A172 (cell line): ENCODE results near the gene DOCK10. TPM values are rescaled to one million over a fixed set of nuclear protein-coding genes. Genes with fewer than 3 reads are reported as not detected.

ENCODE experiments used
- DNase-seq: peaks from one replicate; pipeline ENCODE4 v3.0.0-alpha.2; 2015; ENCODE audit warnings: low spot score
- total RNA-seq: library from RNA; depleted of rRNA; stranded (reverse); fragments of >200 nt; shearing (Covaris generic); gene quantifications from 2 replicates; pipeline ENCODE4 v1.2.3, GENCODE V29; 2014

The DOCK10 gene
- total RNA-seq, 1 experiment from 2014 or later = 37.5 TPM

DNA sequence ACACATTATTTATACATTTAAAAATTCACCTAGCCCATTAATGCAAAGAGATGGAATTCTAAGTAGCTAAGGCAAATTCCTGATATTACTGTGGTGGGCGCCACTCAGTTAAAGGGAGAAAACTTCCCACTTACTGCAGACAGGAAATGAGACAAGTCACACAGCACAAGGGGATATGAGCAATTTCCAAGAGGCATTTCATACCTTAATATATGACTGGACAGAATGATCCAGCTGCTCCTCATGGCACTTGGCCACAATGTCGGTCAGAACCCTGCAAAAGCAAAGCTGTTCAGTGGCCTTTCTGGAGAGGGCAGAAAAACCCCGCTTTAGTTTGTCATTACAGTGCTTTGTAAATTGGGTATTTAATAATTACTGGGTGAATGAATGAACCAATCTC lies 204.7 kb downstream of the DOCK10 start:
- peak; percentile 94 for DNase-seq

DNA sequence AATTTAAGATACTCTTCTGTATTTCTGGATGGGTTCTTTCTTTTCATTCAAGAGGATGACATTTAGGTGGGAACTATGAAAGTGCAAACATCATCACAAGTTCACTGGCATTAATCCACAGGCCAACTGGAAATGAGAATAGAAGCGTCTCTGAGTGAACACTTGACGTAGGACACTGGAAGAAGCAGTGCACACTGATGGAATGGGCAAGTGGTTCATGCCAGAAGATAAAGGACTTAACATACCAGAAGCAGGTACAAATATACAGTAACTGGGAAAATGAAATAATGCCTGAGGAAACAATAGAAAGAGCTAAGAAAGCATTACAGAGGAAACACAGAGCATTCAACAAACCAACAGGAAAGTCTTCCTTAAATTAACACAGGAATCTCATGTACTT lies 205.2 kb downstream of the DOCK10 start:
- DNase-seq = no peak

DNA sequence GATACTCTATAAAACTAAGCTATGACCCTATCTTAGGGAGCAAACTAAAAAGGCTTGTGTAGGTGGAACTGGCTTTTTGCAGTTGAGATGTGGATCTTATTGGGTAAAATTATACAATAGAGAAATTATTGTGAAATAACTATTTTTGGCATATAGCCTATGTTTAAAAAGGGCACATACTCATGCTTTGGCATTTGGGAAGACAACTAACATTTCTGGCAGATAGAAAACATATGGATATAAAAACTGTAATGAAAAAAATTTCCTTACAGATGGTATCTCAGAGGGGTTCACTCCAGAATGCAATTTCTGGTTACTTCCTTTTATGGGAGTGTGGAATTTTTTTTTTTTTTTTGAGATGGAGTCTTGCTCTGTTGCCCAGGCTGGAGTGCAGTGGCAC lies 206.0 kb downstream of the DOCK10 start:
- DNase-seq = no peak

DNA sequence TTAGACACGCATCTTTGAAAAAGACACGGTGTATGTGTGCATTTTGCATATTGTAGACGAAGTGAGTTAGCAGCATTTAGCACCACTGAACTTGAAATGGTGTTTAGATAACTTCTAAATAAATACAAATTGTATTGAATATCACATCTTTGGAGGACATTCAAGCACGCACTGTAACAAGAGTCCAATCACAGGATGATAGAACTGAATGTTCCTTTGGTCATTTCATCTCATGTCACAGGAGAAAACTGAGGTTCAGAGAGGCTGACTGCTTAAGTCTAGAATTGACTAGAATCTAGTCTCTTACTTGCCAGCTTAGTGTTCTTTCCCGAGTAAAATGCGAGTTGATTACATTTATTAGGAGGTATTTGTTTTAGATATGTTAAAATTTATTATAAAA lies 206.9 kb downstream of the DOCK10 start:
- DNase-seq = no peak

DNA sequence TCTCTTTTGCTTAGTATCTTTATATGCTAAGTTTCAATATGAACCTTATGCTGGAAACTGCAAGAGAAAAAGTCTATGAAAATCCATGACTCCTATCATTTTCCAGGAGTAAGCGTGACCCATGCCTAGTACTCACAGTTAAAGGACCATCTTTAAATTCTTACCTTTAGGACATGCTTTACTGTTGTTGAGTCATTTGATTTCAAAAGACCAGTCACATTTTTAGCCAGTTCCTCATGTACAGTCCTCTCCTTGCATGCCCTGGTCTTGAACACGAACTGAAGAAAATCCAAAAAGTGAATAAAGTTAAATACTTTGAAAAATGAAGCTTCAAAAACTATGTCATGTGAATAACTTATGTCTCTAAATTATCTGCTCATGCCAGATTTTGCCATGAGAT lies 208.3 kb downstream of the DOCK10 start:
- DNase-seq = no peak

DNA sequence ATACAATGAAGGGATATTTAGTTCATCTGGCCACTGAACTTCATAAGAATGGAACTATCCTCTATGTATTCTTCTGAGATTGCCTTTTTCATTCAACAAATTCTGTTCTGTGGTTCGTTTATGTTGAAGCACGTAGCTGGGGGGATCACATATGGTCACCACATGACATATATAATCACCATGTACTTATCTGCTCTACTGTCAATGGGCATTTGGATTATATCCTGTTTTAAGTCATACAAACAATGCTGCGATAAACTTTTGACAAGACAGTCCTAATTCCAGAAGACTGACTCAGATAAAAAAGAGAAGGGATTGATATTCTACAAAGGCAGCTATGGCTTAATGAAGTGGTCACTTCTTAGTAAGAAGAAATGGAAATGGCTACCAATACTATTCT lies 210.1 kb downstream of the DOCK10 start:
- DNase-seq = no peak

DNA sequence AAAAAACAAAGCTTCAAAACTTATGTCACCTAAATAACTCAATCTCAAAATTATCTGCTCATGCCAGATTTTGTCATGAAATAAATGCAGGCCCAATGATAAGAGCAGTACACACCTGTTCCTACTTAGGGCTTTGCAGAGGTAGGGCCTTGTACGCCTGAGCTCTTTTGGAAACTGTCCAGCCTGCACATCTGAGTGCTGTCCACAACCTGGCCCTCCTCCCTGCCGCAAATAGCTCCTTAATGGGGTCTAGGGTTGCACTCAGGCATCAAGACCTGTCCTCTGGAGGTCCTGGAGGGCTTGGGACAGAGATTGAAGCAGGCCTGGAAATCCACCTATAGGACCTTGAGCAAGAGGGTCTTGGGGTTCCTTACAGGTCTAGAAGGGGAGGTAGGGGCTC lies 210.7 kb downstream of the DOCK10 start:
- DNase-seq = no peak

DNA sequence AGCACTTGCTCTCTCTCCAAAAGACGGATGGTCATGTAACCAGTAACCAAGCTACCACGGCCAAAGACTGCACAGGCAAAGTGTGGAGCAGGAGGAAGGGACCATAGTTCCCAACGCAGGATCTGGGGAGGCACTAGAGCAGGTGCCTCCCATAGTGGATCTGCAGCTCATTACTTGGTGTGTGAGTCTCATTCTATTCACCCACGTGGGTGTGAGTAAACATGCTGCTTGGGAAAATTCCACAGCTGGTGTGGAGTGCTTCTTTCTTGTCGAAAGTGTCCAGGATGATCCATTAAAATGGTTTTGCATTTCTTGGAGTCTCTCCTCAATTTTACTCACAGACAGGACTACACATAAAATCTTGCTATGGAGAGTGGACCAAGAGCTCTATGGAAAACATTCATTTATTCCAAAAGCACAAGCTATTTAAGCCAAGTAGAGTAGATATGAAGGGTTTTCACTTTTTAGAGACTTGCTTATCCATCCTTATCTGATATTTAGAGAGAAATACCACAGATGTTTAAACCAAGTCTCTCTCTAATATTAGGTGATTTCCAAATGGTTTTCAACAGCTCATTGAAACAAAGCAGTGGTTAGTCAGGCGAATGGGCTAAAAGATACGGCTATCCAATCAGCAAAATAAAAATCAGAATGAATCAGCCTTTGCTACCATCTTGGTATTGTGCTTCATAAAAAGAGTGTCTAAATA lies 221.8 kb downstream of the DOCK10 start:
- no peak for DNase-seq

DNA sequence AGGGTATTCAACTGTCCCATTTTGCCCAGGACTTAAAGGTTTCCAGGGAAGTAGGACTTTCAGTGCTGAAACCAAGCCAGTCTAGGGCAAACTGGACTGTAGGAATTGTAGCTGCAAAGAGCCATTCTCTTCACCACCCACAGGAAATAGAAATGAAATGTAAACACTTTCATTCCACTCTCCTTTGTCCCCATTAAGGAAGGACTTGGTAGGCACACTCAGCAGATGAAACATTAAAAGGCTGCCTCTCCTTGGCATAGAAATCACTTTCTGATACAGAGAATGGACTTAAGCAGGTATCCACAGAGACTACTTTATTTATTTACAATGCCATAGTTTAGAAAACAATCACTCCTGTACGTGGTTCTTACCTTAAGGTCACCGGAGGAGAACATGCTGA lies 223.2 kb downstream of the DOCK10 start:
- DNase-seq = no peak

DNA sequence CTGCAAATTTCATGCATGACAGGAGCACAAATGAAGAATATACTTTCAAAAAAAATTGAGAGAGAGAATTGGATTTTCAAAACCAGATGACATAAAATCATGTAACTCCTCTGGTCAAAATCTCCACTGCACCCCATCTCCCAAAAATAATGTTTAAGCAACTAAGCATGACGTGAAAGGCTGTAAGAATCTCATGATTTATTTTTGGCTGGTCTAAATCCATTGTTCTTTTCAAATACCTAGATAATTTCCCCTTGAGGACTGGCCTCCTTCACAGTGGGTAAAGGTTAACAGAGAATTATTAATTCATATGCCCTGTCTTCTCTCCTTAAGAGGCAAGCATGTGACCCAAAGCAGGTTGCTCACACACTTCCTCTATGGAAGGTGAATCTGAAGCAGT lies 224.6 kb downstream of the DOCK10 start:
- DNase-seq = no peak

DNA sequence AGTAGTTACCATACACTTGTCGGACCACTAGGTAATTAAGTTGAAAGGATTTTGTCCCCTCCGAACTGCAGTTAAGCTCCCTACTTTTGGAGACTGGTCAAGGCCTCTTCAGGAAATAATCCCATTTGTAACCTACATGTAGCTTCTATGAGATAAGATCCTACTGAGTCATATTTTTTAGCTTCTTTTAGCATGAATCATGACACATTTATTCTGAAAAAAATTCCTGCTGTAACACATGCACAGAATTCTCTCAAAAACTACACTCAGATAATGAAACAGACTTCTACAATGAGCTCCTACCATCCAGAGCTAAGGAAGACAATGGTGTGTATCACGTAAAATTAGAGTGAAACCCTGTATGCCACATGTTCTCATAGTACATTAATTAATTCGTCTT lies 225.5 kb downstream of the DOCK10 start:
- DNase-seq = peak; percentile 90

DNA sequence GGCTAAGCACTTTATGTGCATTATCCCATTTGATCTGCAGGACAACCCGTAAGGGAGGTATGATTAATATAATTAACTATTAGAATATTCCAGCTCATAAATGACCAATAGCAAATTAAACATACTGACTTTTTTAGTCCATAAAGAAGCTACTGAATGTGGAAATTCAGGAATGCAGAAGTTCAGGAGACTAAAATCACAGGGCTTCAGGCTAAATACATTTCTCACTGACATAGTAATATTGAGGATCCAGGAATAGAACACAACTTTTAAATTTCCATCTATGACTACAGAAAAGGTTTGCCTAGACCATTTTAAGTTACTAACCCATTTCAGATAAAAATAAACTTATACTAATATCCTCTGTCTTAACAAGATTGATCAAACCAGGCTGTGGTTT lies 228.7 kb downstream of the DOCK10 start:
- no peak for DNase-seq

DNA sequence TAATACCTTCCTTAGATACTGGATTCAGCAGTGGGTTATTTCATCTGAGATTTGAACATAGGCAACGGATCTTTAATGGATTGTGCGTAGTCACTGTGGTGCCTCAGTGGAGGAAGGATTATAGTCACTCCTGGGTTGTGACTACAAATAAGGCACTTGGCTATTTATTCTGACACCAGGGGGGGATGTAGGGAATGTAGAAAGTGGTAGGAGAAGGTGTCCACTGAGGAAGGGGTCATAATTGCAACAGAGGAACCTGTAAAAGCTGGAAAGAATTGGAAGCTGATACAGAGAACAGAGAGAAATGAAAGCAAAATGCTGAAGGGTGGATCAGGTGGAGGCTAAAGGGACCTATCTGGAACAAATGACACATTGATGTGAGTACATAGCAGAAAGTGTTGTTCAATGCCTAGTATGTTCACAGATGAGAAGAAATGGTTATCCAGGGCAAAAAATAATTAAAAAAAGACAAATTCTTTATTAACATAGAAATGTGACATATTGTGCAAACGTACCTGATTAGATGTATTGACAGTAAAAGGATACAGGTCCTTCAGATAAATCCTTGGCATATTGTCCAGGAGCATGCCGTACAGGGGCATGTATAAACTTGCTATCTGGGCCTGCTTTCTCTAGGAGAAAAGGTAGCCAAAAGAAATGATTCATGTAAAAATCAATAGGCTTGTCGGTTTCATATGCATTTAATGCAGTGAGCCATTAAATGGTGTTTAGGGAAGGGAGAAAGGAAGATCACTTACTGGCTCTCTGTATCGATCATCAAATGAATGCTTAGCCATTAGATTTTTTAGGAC lies 234.9 kb downstream of the DOCK10 start:
- DNase-seq = no peak

DNA sequence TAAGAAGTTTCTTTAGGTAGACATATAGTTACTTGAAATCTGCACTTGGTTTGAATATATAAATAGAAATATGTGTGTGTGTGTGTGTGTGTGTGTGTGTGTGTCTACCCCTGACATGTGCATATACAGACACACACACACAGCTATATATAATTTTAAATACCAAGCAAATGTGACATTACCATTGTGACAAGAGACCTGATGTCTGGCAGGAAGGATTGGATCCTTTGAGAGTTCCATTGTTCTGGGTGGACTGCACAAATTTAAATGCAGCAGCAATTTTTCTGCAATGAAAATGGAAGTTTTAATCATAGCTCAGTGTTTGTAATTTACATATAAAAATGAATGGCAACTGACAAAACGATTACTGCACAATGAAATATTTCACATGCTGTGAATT lies 238.3 kb downstream of the DOCK10 start:
- DNase-seq = no peak

DNA sequence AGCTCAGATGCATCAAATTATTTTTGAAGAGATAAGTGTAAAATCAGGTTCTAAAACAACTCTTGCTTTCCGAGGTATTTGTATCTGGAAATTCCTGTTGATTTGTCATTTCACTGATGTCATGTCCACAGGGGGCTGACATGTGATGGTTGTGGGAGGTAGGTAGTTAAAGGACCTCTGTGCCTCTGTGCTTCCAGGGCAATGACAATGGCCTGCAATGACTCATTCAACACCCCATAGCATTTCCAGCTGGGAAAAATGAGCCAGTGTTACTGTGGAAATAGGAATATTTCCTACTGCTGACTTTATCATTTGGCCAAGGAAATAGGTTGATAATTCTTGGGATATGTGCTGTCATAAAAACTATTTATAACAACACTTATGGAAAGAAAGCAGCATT lies 239.9 kb downstream of the DOCK10 start:
- DNase-seq = peak; percentile 49

DNA sequence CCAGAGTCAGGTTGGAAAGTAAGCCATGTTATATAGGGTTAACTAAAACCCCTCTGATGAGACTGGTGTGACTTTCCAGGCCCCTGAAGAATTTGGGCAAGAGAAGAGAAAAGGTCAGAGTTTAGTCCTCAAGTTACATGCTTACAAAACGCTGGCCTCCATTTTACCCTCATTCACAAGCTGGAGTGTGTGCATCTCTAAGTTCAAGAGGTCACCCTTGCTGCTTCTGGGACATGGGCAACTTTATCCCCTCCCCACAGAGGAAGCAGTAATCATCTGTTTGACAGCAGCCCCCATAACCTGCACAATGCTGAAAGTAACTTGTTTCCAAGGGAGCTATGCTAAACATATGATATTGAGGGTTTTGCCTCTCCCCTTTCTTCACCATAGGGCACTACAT lies 240.9 kb downstream of the DOCK10 start:
- DNase-seq = no peak

DNA sequence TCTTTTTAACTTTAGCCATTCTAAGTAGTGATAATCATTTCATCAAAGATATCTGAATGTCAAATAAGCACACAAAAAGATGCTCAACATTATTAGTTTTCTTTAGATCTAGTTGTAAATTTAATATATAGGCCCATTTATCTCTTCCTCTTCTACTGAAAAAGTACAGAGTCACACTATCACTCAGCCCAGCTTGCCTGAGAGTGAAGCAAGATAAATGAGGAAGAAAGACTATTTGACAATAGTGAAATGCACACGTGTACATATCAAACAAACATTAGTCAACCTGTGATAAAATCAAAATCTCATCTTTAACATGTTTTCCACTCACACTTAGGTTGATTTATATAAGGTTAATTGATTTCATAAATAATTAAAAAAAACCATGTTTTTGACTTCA lies 242.6 kb downstream of the DOCK10 start:
- DNase-seq = no peak

DNA sequence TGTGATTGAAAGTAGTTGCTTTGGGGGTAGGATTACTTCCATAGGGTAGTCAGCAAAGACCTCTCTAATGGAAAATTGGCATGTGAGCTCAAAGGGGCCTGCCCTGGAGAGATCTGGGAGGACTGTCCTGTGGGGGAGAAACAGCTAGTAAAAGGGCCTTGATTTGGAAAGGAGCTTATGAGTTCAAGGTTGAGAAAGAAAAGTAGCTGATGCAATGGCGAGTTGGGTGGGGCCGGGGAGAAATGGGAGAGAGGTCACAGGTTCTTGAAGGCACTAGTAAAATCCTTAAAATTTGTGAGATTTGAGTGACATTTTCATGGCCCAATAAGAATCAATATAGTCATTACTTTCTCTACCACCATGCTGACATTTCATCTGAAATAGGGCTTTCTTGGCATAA lies 244.1 kb downstream of the DOCK10 start:
- no peak for DNase-seq

DNA sequence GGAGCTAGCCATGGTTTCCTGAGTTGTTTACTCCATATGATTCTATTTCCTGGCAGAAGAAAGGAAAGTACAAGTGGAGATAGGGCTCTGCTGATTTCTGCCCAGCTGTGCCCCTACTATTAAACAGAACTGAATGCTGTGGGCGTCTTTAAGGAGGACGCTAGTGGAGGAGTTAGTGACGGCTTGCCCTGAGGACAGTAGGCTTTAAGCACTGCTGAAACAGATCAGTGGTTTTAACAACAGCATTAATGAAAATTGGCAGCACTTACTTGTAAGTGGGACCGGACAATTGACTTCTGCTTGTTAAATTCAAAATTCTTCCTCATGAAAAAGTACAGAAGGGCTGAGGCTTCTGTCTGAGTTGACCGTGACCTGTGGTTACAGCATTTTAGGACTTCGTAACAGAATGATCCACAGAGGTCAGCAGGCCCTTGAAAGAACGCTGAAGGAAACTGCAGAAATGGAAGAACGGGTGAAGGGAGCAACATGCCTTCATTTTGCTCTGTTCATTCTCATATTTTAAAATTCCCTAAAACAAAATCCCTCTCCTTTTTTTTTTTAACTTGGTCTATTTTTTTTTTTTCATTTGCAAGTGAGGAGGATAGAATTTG lies 245.5 kb downstream of the DOCK10 start:
- no peak for DNase-seq

DNA sequence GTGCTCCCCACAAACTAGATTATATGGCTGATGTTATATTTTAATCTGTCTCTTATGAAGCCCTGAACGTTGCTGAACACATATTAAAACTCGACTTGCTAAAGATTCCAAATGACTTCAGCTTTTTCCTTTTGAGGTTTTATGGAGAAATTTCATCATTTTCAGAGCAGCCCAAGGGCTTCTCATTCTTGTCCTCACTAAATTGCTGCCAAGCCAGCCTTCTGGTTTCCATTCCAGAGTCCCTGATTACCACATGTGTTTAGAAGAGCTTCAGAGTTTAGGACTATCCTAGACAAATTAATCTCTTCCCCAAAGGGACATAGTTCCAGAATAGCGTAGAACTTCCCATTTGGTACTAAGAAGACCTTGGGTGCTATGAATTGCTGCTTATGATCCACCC lies 248.3 kb downstream of the DOCK10 start:
- DNase-seq = no peak

DNA sequence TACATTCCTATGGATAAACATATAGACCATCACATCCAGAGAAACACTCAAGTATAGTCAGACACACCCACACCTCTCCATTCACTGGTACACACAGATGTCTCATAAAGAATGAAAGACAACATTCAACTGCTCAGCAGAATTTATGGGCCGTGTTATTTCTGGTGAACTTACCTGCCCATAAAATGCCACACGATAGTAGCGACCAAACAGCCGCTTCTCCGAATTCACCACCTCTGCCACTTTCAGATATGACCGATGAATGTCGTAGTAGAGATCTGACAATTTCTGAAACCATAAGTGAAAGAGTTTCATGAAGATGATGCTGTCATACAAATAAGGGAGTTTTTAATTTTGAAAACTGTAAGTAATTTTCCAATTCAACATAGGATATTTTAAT lies 255.4 kb downstream of the DOCK10 start:
- no peak for DNase-seq

DNA sequence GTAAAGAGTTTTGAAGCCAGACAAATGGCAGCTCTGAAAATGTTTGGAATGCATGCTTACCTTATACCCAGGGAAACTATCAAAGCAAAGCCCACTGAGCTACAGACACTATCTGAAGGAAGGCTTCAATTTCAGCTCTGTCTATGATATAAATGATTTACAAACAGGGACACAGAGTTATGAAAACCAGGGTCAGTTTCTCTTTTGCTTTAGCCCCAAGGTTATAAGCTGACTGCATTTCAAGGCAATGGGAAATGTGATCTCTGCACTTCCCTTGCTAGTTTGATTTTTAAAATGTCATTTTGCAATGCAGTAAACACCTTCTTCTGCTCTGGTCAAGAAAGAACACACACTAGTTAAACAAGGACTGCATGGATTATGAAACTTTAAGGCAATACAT lies 260.9 kb downstream of the DOCK10 start:
- no peak for DNase-seq

DNA sequence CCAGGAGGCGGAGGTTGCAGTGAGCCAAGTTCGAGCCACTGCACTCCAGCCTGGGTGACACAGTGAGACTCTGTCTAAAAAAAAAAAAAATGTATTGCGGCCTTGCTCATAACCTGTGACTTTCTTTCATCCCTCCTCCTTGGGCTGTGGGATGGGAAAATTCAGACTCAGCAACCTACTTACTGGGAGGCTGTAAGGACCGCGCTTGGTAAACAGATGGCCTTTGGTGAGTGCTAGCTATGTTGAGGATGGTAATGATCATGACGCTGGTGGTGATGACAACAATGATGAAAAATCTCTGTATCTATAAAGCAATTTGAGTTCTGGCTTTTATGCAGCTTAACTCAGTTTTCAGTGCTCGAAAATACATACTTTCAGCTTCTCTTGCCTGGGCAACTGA lies 261.4 kb downstream of the DOCK10 start:
- DNase-seq = no peak
